DMS114 treated with DMSO at 0.1 percent for 48 hours (cell line): ENCODE measurements around the gene PRDM16.

ENCODE experiments used
- DNase-seq: peaks from one replicate; lab custom pipeline; 2025; ENCODE audit not compliant: unreplicated experiment; lab: John Stamatoyannopoulos, UW

PRDM16 gene

GRCh38 chr1:3363756-3364155 is 294.8 kb downstream of the PRDM16 start:
- no peak for DNase-seq

GRCh38 chr1:3364551-3364950 is 295.5 kb downstream of the PRDM16 start:
- no peak for DNase-seq

DNA sequence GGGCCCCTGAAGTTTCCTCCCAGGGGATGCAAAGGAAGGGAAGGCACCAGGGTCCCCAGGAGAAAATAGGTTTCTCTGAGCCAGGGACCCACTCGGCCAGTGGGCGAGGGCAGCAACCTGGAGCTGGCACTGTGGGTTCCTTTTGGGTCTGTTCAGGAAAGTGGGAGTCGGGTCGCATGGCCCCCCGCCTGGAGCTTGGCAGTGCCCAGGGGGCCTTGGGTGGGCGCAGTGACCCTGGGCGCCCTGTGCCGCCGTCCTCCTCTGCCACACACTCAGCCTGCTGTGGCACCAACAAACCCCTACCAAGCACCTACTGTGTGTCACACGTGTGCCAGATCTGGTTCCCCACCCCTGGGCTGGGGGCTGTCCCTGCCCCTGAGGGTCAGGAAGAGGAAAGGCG is 296.0 kb downstream of the PRDM16 start:
- DNase-seq, result no peak

DNA sequence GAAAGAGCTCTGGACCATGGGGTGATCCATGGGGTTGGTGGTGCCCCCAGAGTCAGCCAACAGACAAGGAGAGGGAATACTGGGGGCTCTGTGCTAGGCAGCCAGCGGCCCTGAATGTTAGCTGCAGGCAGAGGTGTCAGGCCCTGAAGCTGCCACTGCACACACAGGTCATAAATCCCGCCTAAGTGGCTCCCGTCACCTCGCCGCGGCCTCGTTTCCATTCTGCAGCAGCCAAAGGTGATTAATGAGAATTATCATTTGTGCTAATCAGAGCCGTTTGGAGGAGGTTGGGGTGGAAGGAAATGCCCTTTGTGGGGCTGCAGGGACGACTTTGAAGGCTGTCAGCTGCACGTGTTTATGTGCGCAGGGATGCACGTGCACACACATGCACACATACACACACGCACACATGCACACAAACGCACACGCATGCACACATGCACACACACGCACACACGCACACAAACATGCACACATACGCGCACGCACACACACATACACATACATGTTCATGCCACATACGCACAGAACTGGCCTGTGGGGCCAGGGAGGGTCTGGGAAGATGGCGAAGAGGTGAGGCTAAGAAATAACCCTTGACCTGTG is 296.6 kb downstream of the PRDM16 start:
- no peak for DNase-seq

- no peak for DNase-seq
Measured at GRCh38 chr1:3366126-3367051, 297.4 kb downstream of the PRDM16 start.

DNA sequence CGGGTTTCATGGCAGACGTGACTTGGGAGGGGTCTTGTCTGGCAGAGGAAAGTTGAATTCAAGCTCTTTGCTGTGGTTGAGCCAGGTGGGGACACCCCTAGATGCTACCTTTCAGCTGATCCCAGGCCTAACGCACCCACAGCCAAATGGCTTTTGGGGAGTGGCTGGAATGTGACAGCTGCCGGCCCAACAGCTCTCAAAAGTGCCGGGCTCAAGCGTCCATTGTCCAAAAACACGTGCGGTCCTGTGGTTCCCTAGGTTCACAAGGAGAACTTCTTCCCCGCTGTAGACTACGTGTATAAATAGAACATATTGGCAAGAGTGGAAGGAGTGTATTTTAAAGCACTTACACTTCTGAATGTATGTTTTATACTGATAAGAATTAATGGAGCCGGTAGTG is 298.4 kb downstream of the PRDM16 start:
- DNase-seq, result no peak

GRCh38 chr1:3368059-3368458 is 299.1 kb downstream of the PRDM16 start:
- DNase-seq, result no peak

DNA sequence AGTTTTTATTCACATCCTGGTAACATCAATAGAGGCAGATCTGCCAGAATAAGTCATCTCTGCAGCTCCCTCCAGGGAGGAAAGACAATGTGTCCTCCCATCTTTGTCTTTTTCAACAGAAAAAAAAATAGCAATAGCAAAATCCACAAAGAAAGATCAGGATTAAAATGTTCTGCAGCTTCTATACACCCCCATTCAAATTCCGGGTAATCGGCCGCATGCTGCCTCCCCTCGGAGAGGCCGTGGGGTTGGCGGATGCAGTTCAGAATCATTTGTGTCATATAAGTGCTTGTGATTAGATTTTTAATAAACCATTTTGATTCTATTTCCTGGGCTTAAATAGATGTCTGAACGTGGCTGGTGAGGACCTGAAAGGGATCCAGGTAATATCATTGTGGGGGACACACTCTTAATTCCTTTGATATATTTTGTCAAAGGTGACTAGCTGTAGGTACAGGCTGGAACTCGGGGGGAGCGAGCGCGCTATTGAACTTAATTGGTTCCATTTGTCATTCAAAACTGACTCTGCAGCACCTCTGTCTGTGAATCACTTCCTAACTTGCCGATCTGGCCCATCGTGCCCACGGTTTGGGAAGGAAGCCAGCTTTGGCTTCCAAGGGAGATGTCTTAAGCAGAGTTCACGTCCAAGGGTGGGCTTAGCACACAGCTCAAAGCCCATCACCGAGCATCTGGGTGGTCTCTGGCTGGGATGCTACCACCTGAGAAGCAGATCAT is 299.9 kb downstream of the PRDM16 start:
- no peak for DNase-seq

DNA sequence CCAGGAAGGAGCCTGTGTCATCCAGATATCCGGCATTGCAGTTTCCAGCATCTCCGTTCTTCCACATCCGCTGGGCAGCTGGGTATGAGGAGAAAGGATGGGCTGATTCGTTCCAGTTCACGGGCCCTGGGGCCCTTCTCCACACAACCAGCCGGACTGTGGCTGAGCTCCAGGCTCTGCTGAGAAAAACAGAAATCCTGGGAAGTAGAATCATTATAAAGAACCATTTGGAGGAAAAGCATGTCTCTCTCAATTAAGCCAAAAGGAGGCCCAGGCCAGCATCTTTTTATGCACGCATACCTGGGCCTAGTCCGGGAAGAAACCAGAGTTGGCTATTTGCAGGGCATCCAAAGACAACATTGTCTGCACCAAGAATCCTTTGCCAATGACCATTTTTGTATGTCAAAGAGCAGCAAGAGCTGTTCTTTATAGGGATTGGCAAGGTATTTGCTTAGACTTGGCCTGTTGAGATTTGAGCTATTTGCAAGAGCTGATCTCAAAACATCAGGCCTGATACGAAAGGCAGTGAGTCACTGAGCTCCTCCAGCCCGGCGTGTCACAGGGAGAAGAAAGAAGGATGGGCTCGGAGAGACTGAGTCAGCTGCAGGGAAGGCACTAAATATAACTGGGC is 300.6 kb downstream of the PRDM16 start:
- no peak for DNase-seq

- no peak for DNase-seq
Measured at GRCh38 chr1:3370856-3371703, 302.1 kb downstream of the PRDM16 start.

GRCh38 chr1:3372317-3372716 is 303.3 kb downstream of the PRDM16 start:
- no peak for DNase-seq

GRCh38 chr1:3373175-3373574 is 304.2 kb downstream of the PRDM16 start:
- DNase-seq, result no peak

DNA sequence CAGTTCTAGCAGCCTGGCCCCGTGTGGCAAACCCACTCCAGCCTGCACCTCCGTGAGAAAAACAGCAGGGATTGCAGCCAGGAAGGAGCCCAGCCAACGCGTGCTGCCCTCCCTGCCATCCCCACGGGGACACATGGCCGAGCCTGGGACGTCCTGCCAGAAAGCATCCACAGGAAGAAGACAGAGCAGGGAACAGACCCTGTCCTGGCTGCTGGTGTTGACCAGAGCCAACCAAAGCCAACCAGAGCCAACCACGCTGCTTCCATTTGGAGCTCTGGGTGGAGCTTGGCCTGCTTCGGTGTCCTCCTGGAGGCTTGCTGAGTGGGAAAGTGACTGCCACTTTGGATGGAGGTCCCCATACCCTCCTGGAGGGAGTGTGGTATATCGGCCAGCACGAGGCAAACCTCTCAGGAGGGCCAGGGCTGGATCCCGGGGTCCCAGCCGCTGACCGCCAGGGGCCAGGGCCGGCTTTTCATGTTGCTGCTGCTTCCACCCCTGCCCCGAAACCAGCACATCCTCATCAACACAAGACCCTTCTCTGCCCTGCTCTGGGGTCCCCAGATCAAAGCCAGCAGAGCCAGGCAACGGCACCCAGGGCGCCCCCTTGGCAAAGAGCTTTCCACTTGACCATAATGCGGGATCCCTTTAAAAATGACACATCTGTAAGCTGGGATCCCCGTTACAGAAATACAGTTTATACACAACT is 304.9 kb downstream of the PRDM16 start:
- no peak for DNase-seq

GRCh38 chr1:3375245-3375644 is 306.2 kb downstream of the PRDM16 start:
- DNase-seq, result no peak

GRCh38 chr1:3377166-3377565 is 308.2 kb downstream of the PRDM16 start:
- no peak for DNase-seq

DNA sequence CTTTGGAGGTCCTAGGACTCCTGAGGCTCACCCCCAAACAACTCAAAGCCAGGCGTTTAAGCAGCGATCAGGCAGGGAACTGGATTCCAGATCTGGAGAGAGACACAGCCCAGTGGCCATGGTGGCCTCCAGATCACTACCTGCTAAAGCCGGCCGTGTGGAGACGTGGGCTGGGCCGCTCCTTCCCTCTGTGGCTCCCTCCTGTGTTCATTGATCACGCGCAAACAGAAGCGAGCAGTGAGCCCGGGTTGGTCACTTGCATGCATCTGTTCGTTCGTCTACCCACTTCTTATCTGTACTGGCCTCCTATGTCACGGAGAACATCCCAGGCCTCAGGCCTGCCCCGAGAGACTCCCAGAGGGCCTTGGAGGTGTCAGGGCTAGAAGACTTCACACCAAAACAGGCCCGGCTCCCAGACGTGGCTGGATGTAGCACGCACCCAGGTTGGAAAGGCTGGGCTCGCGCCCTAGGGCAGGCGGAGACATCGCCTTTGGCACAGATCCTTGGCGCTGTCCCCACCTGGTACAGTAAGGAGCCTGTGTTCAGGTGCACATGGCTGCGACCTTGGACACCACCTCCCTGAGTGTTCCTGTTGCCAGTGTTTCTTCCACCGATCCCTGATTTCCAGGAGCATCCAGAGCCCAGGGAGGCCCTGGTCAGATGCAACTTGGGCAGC is 308.7 kb downstream of the PRDM16 start:
- no peak for DNase-seq

- DNase-seq, result no peak
Measured at GRCh38 chr1:3378411-3379208, 309.6 kb downstream of the PRDM16 start.

GRCh38 chr1:3379934-3380333 is 310.9 kb downstream of the PRDM16 start:
- no peak for DNase-seq
